ENCODE data around the gene PRTG.
"Not testable (repeated sequence)": the region's sequence is repeated elsewhere in the genome, so short reads cannot be mapped to it uniquely, and the experiment has no call there.

PRTG gene

DNA sequence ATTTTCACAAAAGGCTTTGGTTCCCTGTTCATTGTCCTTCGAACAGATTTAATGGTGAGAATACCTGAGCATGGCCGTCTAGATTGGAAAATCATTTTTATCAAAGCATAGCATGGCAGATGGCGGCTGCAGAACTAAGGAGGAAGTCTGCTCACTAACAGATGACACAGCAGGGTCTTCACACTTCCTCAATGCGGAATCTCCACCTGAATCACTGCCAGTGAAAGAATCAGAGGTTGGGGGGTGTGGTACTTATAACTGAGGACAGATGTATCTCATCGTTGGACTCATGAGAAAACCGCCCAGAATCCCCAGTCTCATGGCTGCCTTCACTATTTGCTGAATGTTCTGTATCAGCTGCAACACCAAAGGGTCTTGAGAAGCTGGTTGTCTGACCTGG, 123.2 kb downstream of the PRTG start:
- no peak for DNase-seq

DNA sequence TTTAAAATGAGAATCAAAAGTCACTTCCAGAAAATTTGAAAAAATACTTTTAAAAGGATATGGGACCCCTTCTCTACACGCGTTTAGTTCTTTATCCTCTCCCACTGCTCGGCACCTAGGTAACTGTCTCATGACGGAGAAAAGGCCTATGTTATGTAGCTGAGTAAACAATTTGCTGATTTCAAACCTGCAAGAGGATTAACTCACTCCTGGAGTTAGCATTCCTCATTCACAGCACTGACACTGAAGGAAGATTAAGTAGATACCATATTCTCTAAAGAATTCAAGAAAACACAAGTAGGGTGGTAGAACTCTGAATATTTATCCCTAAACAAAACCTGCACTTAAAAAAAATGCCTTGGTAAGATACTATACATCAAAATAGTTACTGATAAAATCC, 124.6 kb downstream of the PRTG start:
- no peak for DNase-seq

GRCh38 chr15:55615445-55615844, 127.5 kb downstream of the PRTG start:
- no peak for DNase-seq

- no peak for DNase-seq
These were observed 129.2 kb downstream of the PRTG start for GRCh38 chr15:55613727-55614126.

DNA sequence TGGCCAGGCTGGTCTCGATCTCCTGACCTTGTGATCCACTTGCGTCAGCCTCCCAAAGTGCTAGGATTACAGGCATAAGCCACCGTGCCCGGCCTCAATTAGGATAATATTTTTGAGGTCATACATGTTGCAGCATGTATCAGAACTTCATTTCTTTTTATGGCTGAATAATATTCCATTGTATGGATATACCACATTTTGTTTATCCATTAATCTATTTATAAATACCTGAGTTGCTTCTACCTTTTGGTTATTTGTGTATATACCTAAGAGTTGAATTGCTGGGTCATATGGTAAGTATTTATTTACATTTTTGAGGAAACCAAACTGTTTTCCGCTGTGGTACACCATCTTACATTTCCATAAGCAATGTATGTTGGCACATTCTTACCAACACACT, 136.7 kb downstream of the PRTG start:
- no peak for DNase-seq

DNA sequence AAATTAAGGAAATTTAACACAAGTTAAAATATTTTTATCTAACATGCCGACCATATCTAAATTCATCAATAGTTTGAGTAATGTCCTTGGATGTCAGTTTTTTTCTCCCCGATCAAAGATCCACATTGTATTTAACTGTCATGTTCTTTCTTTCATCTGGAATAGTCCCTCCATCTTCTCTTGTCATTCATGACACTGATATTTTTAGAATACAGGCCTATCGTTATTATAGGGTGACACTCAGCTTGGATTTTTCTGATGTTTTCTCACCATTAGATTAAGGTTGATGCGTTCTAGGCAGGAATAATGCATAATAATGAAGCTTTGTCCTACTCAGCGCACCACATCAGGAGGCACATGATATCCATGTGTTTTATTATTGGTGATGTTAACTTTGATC, 141.6 kb downstream of the PRTG start:
- DNase-seq = no peak

DNA sequence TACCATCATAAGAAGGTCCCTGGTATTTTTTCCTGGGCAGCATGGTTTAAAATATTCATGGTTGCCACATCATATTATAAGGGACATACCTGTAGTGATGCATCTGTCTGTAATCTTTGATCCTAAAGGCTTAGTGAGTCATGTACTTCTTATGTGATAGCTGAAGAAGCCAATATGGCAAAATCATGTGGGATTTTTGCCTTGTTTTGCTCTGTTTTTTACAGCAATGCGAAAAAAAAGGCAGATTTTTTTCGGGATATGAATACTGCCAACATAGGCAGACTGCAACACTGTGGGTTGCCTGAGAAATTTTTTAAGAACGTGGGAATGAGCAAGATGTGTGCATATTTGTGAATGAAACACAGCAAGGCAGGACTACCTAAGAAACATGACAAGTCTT, 143.5 kb downstream of the PRTG start:
- no peak for DNase-seq

- not testable (repeated sequence) for DNase-seq
These were observed 149.9 kb downstream of the PRTG start for GRCh38 chr15:55593019-55593418.

GRCh38 chr15:55590788-55591187, 152.2 kb downstream of the PRTG start:
- DNase-seq = no peak

- no peak for DNase-seq
These were observed 153.7 kb downstream of the PRTG start for GRCh38 chr15:55589287-55589686.

DNA sequence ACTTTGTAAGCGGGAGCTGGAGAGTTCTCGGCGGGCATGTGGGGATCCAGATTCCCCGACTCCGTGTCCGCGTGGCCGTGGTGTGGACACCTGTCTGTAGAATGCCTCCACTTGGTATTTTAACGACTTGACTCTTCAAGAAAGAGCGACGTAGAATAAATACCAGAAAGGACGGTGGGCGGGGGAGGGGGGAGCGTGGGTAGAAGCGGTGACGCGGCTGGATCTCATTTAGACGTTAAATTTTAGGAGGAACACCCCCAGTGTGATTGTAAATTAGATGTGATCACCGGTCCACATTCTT, 154.2 kb downstream of the PRTG start:
- no peak for DNase-seq

GRCh38 chr15:55588070-55588814, 154.7 kb downstream of the PRTG start, which contains the start of gene PYGO1:
TSS of gene PYGO1 (minus strand) at chr15:55588345. CDS start at chr15:55587883, 462 bp downstream.
- DNase-seq = peak; percentile 47

DNA sequence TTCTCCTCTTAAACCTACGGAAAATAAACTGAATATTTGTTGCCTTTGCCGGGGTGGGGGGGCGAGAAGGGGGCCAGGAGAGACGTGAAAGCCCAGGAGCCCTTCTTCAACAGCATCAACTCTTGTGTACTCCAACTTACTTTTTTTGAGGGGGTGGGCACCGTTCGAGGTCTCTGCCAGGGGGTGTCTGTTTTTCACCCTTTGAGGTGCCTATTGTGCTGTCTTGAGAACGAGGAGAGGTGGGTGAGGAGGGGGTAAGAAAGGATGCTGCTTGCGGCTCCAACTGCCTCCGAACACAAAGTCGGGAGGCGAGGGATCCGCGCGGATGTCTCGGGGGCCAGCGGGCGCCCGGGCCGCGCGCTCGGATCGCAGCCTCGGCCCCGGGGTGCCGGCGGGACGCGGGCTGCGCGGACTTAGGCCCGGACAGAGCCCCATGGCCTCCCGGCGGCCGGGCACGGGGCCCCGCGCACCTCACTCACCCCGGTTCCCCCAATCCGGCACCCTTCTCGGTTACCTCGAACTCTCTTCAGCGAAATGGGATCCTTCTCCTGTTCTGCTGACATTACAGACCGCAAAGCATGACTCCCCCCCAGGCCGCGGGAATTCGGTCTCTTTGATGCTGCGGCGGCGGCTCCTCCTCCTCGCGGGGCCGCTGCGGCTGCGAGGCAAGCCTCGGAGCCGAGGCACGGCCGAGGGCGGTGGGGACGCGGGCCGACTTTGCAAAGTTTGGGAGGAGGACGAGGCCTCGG, 155.5 kb downstream of the PRTG start:
- peak; percentile 21 for DNase-seq

DNA sequence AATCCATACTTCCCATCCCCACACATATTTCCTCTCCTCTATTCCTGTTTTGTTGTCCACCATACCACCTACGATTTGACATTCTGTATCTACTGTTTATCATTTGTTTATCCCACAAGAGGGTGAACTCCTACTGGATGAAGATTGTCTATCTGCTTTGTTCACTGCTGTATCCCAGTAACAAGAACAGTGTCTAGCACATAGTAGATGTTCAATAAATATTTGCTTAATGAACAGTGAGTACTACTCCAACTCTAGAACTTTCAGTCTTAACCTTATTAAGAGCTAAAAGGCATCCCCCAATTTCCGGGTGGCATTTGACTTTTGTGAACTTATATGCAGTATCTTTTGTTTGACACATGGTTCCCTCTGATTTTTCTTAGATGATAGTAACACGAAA, 156.1 kb downstream of the PRTG start:
- DNase-seq = no peak

- no peak for DNase-seq
These were observed 166.0 kb downstream of the PRTG start for GRCh38 chr15:55576943-55577342.

DNA sequence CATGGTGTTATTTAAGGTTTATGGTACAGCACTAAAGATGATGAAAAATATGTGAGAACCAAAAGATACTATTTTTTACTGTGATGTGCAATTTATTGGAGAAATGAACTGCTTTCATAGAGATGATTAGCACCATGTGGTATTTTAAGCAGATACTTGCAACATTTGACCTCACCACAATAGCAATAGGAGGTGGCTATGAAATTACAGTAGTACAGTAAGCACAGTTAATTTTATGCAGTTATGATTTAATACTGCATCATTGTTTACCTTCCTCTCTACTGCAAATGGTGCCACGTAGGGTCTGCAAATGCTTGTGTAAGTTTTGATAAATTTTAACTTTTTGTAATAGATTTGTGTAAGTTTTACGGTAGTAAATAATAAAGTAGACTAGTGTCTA, 168.9 kb downstream of the PRTG start:
- DNase-seq = no peak

DNA sequence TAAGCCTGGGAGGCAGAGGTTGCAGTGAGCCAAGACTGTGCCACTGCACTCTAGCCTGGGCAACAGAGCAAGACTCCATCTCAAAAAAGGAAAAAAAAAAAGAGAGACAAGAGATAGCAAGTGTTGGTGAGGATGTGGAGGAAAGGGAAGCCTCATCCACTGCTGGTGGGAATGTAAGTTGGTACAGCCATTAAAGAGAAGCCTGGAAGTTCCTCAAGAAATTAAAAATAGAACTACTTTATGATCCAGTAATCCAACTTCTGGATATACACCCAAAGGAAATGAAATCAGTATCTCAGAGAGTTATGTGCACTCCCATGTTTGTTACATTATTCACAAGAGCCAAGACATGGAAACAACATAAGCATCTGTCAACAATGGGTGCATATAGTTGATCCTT, 169.7 kb downstream of the PRTG start:
- no peak for DNase-seq

GRCh38 chr15:55564347-55565145, 178.4 kb downstream of the PRTG start:
- no peak for DNase-seq

- DNase-seq = no peak
These were observed 180.4 kb downstream of the PRTG start for GRCh38 chr15:55562601-55563000.
